Heart left ventricle (tissue), 16 donors: ENCODE measurements around the gene BIRC5. TPM values are rescaled to one million over a fixed set of nuclear protein-coding genes. Genes with fewer than 3 reads are reported as not detected.

Experiments
- ATAC-seq, 4 donors: fragments of 200-7000 bp; cut with Tn5 transposase; one replicate each; pipeline ENCODE4 v1.9.1; 2020 to 2022; ENCODE audit warnings: moderate library complexity in 4 of 4, mild to moderate bottlenecking in 3 of 4, moderate number of reproducible peaks in 1 of 4
- DNase-seq, 5 donors: peaks; one replicate each; pipeline ENCODE4 v3.0.0-alpha.2; 2020
- H3K27ac ChIP-seq, 12 donors: fragments of 200-600 bp; sonication (generic) in 4 of 12; one replicate each; pipeline versions ENCODE4 v1.5.0 to v1.8.0; 2016 to 2022; ENCODE audit warnings: mild to moderate bottlenecking in 2 of 12
- H3K27me3 ChIP-seq, 9 donors: fragments of 200-600 bp; sonication (generic) in 2 of 9; one replicate each; pipeline versions ENCODE4 v1.5.1 to v1.8.0; 2016 to 2022; ENCODE audit warnings: mild to moderate bottlenecking in 3 of 9
- H3K36me3 ChIP-seq, 9 donors: fragments of 200-600 bp; sonication (generic) in 2 of 9; one replicate each; pipeline versions ENCODE4 v1.5.0 to v1.8.0; 2018 to 2022; ENCODE audit warnings: mild to moderate bottlenecking in 2 of 9
- H3K4me1 ChIP-seq, 12 donors: fragments of 200-600 bp; sonication (generic) in 4 of 12; one replicate each; pipeline versions ENCODE4 v1.5.0 to v1.8.0; 2016 to 2022; ENCODE audit warnings: mild to moderate bottlenecking in 3 of 12
- H3K4me3 ChIP-seq, 12 donors: fragments of 200-600 bp; sonication (generic) in 4 of 12; one replicate each; pipeline versions ENCODE4 v1.5.0 to v1.8.0; 2017 to 2022; ENCODE audit warnings: mild to moderate bottlenecking in 9 of 12, moderate library complexity in 4 of 12
- H3K9me3 ChIP-seq, 12 donors: fragments of 200-600 bp; sonication (generic) in 4 of 12; one replicate each; pipeline versions ENCODE4 v1.5.0 to v1.8.0; 2016 to 2022; ENCODE audit warnings: mild to moderate bottlenecking in 1 of 12
- CTCF ChIP-seq, 12 donors: fragments of 200-600 bp; sonication (generic) in 4 of 12; IDR thresholded peaks; one replicate each; pipeline versions ENCODE4 v1.5.0 to v1.8.0; 2018 to 2022; ENCODE audit warnings: antibody characterized with exemption in 12 of 12, mild to moderate bottlenecking in 5 of 12
- POLR2A ChIP-seq, 2 donors: fragments of 450-650 bp; IDR thresholded peaks; one replicate each; pipeline ENCODE4 v1.6.1; 2017; ENCODE audit warnings: antibody characterized with exemption in 2 of 2, mild to moderate bottlenecking in 2 of 2, moderate library complexity in 2 of 2
- WGBS, 4 donors: extraction: QIAGEN DNeasy Blood & Tissue Kit in 2 of 4; methylation state at CpG; one replicate each; pipeline versions ENCODE4 v1.1.5 to v1.1.7; 2013 to 2018; 5-methylcytosine and 5-hydroxymethylcytosine counted together
- intact Hi-C, 10 donors: fragments of 100-400 bp; cut with DNase I; formaldehyde crosslinking; loops; one replicate each; pipeline versions ENCODE4 v1.11.1 to v1.14.2; 2022
- polyA plus RNA-seq, 2 donors: library from polyadenylated mRNA; stranded (reverse); fragments of 200-250 nt; gene quantifications; one replicate each; pipeline ENCODE4 v1.2.3, GENCODE V29; 2013
- total RNA-seq, 9 donors: library from RNA; depleted of rRNA in 2 of 9; stranded (reverse); fragments of >200 nt in 2 of 9; fragmentation: NEBNext Ultra II Directional in 3 of 9; extraction: Animal tissue kit (Norgen Biotek cat#: 25700) in 3 of 9; gene quantifications; one replicate each; pipeline versions ENCODE4 v1.1.0 to v1.2.4, GENCODE V29; 2016 to 2023
- donor health status: ischemic (EF 13 %, LVEDD 7.1; RV severe dilation, severe dysfunction).
- donor health status: healthy with polysubstance abuse.
- donor health status: DM: no; HTN: yes; CAD: no.
- donor health status: DM: no; HTN: no; CAD: no.
- donor health status: ischemic (EF 25% LVEDD 6.9; RV normal size, moderate dysfunction).
- donor health status: ischemic (EF 25% LVEDD 5.7; RV mildly dilated, moderate dysfunction).
- donor health status: healthy.
- donor health status: DM: yes; HTN: yes; CAD: no.
- donor health status: ischemic (EF 35%, LVEDD 5.7; RV mildly dilated, moderate dysfunction).
- donor health status: nonischemic (EF 11% LVEDD 7.7; RV severe dilation, severe dysfunction).
- donor health status: DM: yes; HTN: yes; CAD: no.
- donor health status: PGD.
- donor health status: ischemic (EF 29% LVEDD 5.4; RV normal size, mild dysfunction).
- donor health status: nonischemic (EF 23%, LVEDD 6.1; RV moderate dilation, normal function).

BIRC5 gene
- total and polyA plus RNA-seq, 11 donors, result 0.11 to 10.9 (median 0.85) TPM; not detected in 2

DNA sequence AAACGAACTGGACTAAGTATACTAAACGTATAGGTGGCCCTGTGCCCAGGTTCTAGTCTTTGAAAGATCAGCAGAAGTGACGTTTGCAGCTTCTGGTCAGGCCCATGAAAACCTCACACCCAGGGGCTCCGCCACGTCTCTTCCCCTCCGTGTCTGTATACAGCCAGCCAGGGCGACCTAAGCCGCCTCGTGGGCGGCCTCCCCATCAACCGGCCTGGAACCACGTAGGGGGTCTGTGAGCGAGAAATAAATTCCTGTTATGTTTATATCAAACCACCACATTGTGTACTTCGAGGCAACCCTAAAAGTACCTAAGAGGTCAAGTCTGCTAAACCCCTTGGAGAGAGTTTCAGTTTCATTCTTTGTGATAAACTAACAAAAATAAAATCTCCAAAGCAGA lies 34.0 kb upstream of the BIRC5 start:
- DNase-seq (no peak), ATAC-seq (no peak)
- 72 to 86% (median 77%) methylated on average over 14 of the region's 14 CpGs for WGBS, 4 donors
- no peak for TF ChIP-seq CTCF (IDR thresholded peaks at IDR 0.05)
- Histone ChIP-seq H3K27me3 (no peaks in the 10 kb centered on the region), H3K27ac (peak overlapping the region in 7 of 12 donors; percentile 18 to 65 (median 32)), H3K4me1 (peaks cover 0 to 44% (median 18%) of the 10 kb centered on the region in 12 donors), H3K9me3 (no peaks in the 10 kb centered on the region), H3K36me3 (peaks cover 0 to 9% (median 0%) of the 10 kb centered on the region in 9 donors), H3K4me3 (no peak overlapping the region)
- intact Hi-C loops, result no loop called here

- WGBS, 4 donors, result 63 to 67% (median 65%) methylated on average over 2 of the region's 2 CpGs
- ATAC-seq, result no peak
- Histone ChIP-seq H3K9me3 (no peaks in the 10 kb centered on the region), H3K4me3 (no peak overlapping the region), H3K4me1 (peaks cover 0 to 40% (median 14%) of the 10 kb centered on the region in 12 donors), H3K36me3 (peaks cover 0 to 5% (median 0%) of the 10 kb centered on the region in 9 donors), H3K27ac (peak overlapping the region in 5 of 12 donors; percentile 23 to 65 (median 57)), H3K27me3 (no peaks in the 10 kb centered on the region)
- TF ChIP-seq POLR2A (IDR thresholded peaks at IDR 0.05), result no peak
- TF ChIP-seq CTCF (IDR thresholded peaks at IDR 0.05), result no peak
- intact Hi-C loops, result no loop called here
- no peak for DNase-seq
These were observed 33.5 kb upstream of the BIRC5 start for GRCh38 chr17:78180508-78180907.

- H3K27me3 ChIP-seq, result no peaks in the 10 kb centered on the region
- H3K9me3 ChIP-seq, result no peaks in the 10 kb centered on the region
- intact Hi-C loops, result no loop called here
- TF ChIP-seq POLR2A (IDR thresholded peaks at IDR 0.05) (no peak), CTCF (IDR thresholded peaks at IDR 0.05) (no peak)
- peak in 1 of 5 donors; percentile 54 for DNase-seq
- peaks cover 0 to 37% (median 4%) of the 10 kb centered on the region in 12 donors for H3K4me1 ChIP-seq
- H3K36me3 ChIP-seq, result no peaks in the 10 kb centered on the region
- 94 to 97% (median 97%) methylated on average over 13 of the region's 13 CpGs for WGBS, 4 donors
- ATAC-seq, result no peak
- no peak overlapping the region for H3K4me3 ChIP-seq
- no peak overlapping the region for H3K27ac ChIP-seq
These were observed 31.5 kb upstream of the BIRC5 start for GRCh38 chr17:78182504-78182903.

GRCh38 chr17:78183916-78184315 lies 30.1 kb upstream of the BIRC5 start:
- H3K4me1 ChIP-seq, result peaks cover 0 to 50% (median 13%) of the 10 kb centered on the region in 12 donors

More at GRCh38 chr17:78183916-78184315, 30.1 kb upstream of the BIRC5 start:
- H3K27me3 ChIP-seq, result no peaks in the 10 kb centered on the region
- TF ChIP-seq CTCF (IDR thresholded peaks at IDR 0.05) (no peak), POLR2A (IDR thresholded peaks at IDR 0.05) (no peak)
- 92 to 95% (median 93%) methylated on average over 12 of the region's 12 CpGs for WGBS, 4 donors
- H3K4me3 ChIP-seq, result no peak overlapping the region
- no peaks in the 10 kb centered on the region for H3K36me3 ChIP-seq
- intact Hi-C loops, result no loop called here
- H3K27ac ChIP-seq, result no peak overlapping the region
- no peaks in the 10 kb centered on the region for H3K9me3 ChIP-seq
- DNase-seq, result no peak
- ATAC-seq, result no peak
